GM23248 (cell line): Measurements from ENCODE around the gene CFAP43. TPM values are rescaled to one million over a fixed set of nuclear protein-coding genes. Genes with fewer than 3 reads are reported as not detected.

Experiments
- DNase-seq: peaks from one replicate; pipeline ENCODE4 v3.0.0-alpha.2; 2015
- H2AFZ ChIP-seq: fragments of 200-600 bp; sonication (generic); 2 replicates; pipeline ENCODE4 v1.6.1; 2016; ENCODE audit warnings: antibody characterized with exemption
- H3F3A ChIP-seq: fragments of 200-600 bp; sonication (generic); 2 replicates; pipeline ENCODE4 v1.6.1; 2016; ENCODE audit warnings: mild to moderate bottlenecking, antibody characterized with exemption, mixed run types; ENCODE audit not compliant: insufficient read depth
- H3K27ac ChIP-seq: fragments of 200-600 bp; sonication (generic); 2 replicates; pipeline ENCODE4 v1.5.1; 2016; ENCODE audit warnings: mild to moderate bottlenecking
- H3K27me3 ChIP-seq: fragments of 200-600 bp; sonication (generic); replicated peaks from 2 replicates; pipeline ENCODE4 v1.6.1; 2016; ENCODE audit warnings: mild to moderate bottlenecking; ENCODE audit not compliant: insufficient read depth
- H3K36me3 ChIP-seq: fragments of 200-600 bp; sonication (generic); 2 replicates; pipeline ENCODE4 v1.6.1; 2016; ENCODE audit warnings: low read depth, mild to moderate bottlenecking
- H3K4me1 ChIP-seq: fragments of 200-600 bp; sonication (generic); 2 replicates; pipeline ENCODE4 v1.6.1; 2016; ENCODE audit warnings: mild to moderate bottlenecking; ENCODE audit not compliant: insufficient read depth
- H3K4me2 ChIP-seq: fragments of 200-600 bp; sonication (generic); one replicate; pipeline ENCODE4 v1.6.1; 2016; ENCODE audit warnings: mild to moderate bottlenecking; ENCODE audit not compliant: unreplicated experiment
- H3K4me3 ChIP-seq: fragments of 200-600 bp; sonication (generic); 2 replicates; pipeline ENCODE4 v1.5.1; 2016; ENCODE audit warnings: mild to moderate bottlenecking
- H3K79me2 ChIP-seq: fragments of 200-600 bp; sonication (generic); 2 replicates; pipeline ENCODE4 v1.6.1; 2016; ENCODE audit warnings: mild to moderate bottlenecking; ENCODE audit not compliant: insufficient read depth
- H3K9ac ChIP-seq: fragments of 200-600 bp; sonication (generic); 2 replicates; pipeline ENCODE4 v1.6.1; 2016; ENCODE audit warnings: mild to moderate bottlenecking
- H3K9me2 ChIP-seq: fragments of 200-600 bp; sonication (generic); 2 replicates; pipeline ENCODE4 v1.6.1; 2016; ENCODE audit warnings: mixed run types, mild to moderate bottlenecking, moderate library complexity; ENCODE audit not compliant: insufficient read depth
- H3K9me3 ChIP-seq: fragments of 200-600 bp; sonication (generic); one replicate; pipeline ENCODE4 v1.6.1; 2017; ENCODE audit warnings: low read depth
- H4K20me1 ChIP-seq: fragments of 200-600 bp; sonication (generic); 2 replicates; pipeline ENCODE4 v1.6.0; 2016; ENCODE audit not compliant: insufficient read depth
- EZH2 ChIP-seq: fragments of 200-600 bp; sonication (generic); IDR thresholded peaks from 2 replicates; pipeline ENCODE4 v1.6.1; 2018; ENCODE audit warnings: antibody characterized with exemption, mild to moderate bottlenecking; ENCODE audit not compliant: insufficient read depth, poor library complexity, severe bottlenecking
- EZH2phosphoT487 ChIP-seq: fragments of 200-600 bp; sonication (generic); IDR thresholded peaks from 2 replicates; pipeline ENCODE4 v1.6.1; 2018; ENCODE audit warnings: antibody characterized with exemption, moderate library complexity, mild to moderate bottlenecking, low read depth; ENCODE audit not compliant: insufficient read depth
- WGBS, 2 experiments: methylation state at CpG; one replicate each; pipeline ENCODE4 v1.1.6; 2015 to 2017; ENCODE audit warnings: low lambda C conversion rate in 2 of 2, low coverage in 1 of 2; ENCODE audit errors: missing lambda C conversion rate in 2 of 2; 5-methylcytosine and 5-hydroxymethylcytosine counted together
- in situ Hi-C: fragments of 300-500 bp; cut with MboI; formaldehyde crosslinking; loops from 2 replicates; pipeline ENCODE4 v1.15.0; 2020
- polyA plus RNA-seq: library from polyadenylated mRNA; unstranded; fragments of >200 nt; fragmentation: Nextera tagmentation; extraction: Ambion mirVana; gene quantifications from 2 replicates; pipeline ENCODE4 v1.2.1, GENCODE V29; 2016
- total RNA-seq: library from RNA; depleted of rRNA; stranded (reverse); fragments of >200 nt; shearing (Covaris generic); gene quantifications from 2 replicates; pipeline ENCODE4 v1.2.3, GENCODE V29; 2014

The CFAP43 gene
- total and polyA plus RNA-seq, 2 experiments from 2014 or later = 0.14 TPM; not detected in 1

DNA sequence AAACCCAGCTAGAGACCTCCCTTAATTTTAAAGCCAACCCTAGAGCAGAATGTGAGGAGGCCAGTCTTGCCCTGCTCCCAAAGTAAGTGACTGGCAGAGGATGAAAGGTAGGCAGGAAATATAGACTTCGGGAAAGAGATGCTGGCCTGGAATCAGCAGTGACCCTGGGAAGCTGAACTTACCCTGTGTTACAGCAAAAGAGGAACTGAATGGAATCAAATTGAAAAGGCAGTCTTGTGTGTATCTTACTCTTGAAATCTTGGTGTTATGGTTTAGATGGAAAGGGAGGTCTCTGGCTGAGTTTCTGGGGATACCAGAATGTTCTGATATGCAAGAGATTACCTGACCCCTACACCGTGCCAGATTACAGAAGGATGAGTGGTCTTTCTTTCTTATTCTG is 7.9 kb upstream of the CFAP43 start:
- in situ Hi-C loops = no loop called here
- Histone ChIP-seq H3K9me3 (no peaks in the 10 kb centered on the region), H3K9ac (no peak overlapping the region), H3K27ac (no peak overlapping the region), H2AFZ (no peak overlapping the region), H3F3A (no peaks in the 10 kb centered on the region), H3K79me2 (no peaks in the 10 kb centered on the region), H4K20me1 (no peaks in the 10 kb centered on the region), H3K4me3 (no peak overlapping the region), H3K4me1 (no peaks in the 10 kb centered on the region), H3K4me2 (no peak overlapping the region), H3K27me3 (no peaks in the 10 kb centered on the region), H3K9me2 (no peaks in the 10 kb centered on the region), H3K36me3 (no peaks in the 10 kb centered on the region)
- no peak for DNase-seq
- 41 to 43% methylated on average over 2 of the region's 2 CpGs for WGBS, 2 experiments
- TF ChIP-seq EZH2phosphoT487 = no peak
- TF ChIP-seq EZH2 = no peak

- H3K36me3 ChIP-seq = no peaks in the 10 kb centered on the region
- no peaks in the 10 kb centered on the region for H3F3A ChIP-seq
- no peak for TF ChIP-seq EZH2phosphoT487
- no peak for TF ChIP-seq EZH2
- H3K4me1 ChIP-seq = no peaks in the 10 kb centered on the region
- H3K4me2 ChIP-seq = no peak overlapping the region
- H3K27me3 ChIP-seq = no peaks in the 10 kb centered on the region
- WGBS, 2 experiments = 41 to 53% methylated on average over 3 of the region's 3 CpGs
- no peaks in the 10 kb centered on the region for H3K9me2 ChIP-seq
- no peaks in the 10 kb centered on the region for H3K9me3 ChIP-seq
- DNase-seq = no peak
- H3K79me2 ChIP-seq = no peaks in the 10 kb centered on the region
- in situ Hi-C loops = no loop called here
- no peak overlapping the region for H3K27ac ChIP-seq
- H3K9ac ChIP-seq = no peak overlapping the region
- H2AFZ ChIP-seq = no peak overlapping the region
- H3K4me3 ChIP-seq = no peak overlapping the region
- no peaks in the 10 kb centered on the region for H4K20me1 ChIP-seq
These were observed 3.6 kb upstream of the CFAP43 start for GRCh38 chr10:104235801-104236200.

GRCh38 chr10:104234934-104235333 is 2.8 kb upstream of the CFAP43 start:
- Histone ChIP-seq H3K4me2 (no peak overlapping the region), H3K9ac (no peak overlapping the region), H3K4me3 (no peak overlapping the region), H3F3A (no peaks in the 10 kb centered on the region), H3K27me3 (no peaks in the 10 kb centered on the region), H3K27ac (no peak overlapping the region), H3K4me1 (no peaks in the 10 kb centered on the region), H3K9me2 (no peaks in the 10 kb centered on the region), H3K36me3 (no peaks in the 10 kb centered on the region), H2AFZ (no peak overlapping the region), H3K9me3 (no peaks in the 10 kb centered on the region), H4K20me1 (no peaks in the 10 kb centered on the region), H3K79me2 (no peaks in the 10 kb centered on the region)
- in situ Hi-C loops = no loop called here
- TF ChIP-seq EZH2 (no peak), EZH2phosphoT487 (no peak)
- DNase-seq = no peak
- WGBS, 2 experiments = 14 to 16% methylated on average over 1 of the region's 1 CpG

- Histone ChIP-seq H3K9me2 (no peaks in the 10 kb centered on the region), H3K36me3 (no peaks in the 10 kb centered on the region), H3K9ac (no peak overlapping the region), H3F3A (no peaks in the 10 kb centered on the region), H3K9me3 (no peaks in the 10 kb centered on the region), H3K4me2 (no peak overlapping the region), H3K27me3 (no peaks in the 10 kb centered on the region), H3K27ac (no peak overlapping the region), H3K4me1 (no peaks in the 10 kb centered on the region), H4K20me1 (no peaks in the 10 kb centered on the region), H2AFZ (no peak overlapping the region), H3K79me2 (no peaks in the 10 kb centered on the region), H3K4me3 (no peak overlapping the region)
- no peak for DNase-seq
- no peak for TF ChIP-seq EZH2
- TF ChIP-seq EZH2phosphoT487 = no peak
- in situ Hi-C loops = no loop called here
- WGBS, 2 experiments = 30 to 54% methylated on average over 1 of the region's 1 CpG
These were observed 1.7 kb upstream of the CFAP43 start for GRCh38 chr10:104233817-104234216.

GRCh38 chr10:104232613-104233102 is 494 bp upstream of the CFAP43 start:
- H3K9me3 ChIP-seq = no peaks in the 10 kb centered on the region
- no peak for DNase-seq
- peak overlapping the region; percentile 91 for H3K9ac ChIP-seq
- 15 to 17% methylated on average over 20 of the region's 20 CpGs for WGBS, 2 experiments
- H3K36me3 ChIP-seq = no peaks in the 10 kb centered on the region
- peak overlapping the region; percentile 96 for H2AFZ ChIP-seq
- peak overlapping the region; percentile 99 for H3K4me2 ChIP-seq
- no peaks in the 10 kb centered on the region for H3F3A ChIP-seq
- no peak for TF ChIP-seq EZH2phosphoT487
- TF ChIP-seq EZH2 = no peak
- no peaks in the 10 kb centered on the region for H3K4me1 ChIP-seq
- no peaks in the 10 kb centered on the region for H3K79me2 ChIP-seq
- in situ Hi-C loops = no loop called here
- no peaks in the 10 kb centered on the region for H3K9me2 ChIP-seq
- H3K27me3 ChIP-seq = no peaks in the 10 kb centered on the region
- H4K20me1 ChIP-seq = no peaks in the 10 kb centered on the region
- H3K27ac ChIP-seq = no peak overlapping the region
- peak overlapping the region; percentile 76 for H3K4me3 ChIP-seq
